ENCODE measurements around the gene TMEM171.

GRCh38 chr5:73178265-73178664 lies 57.9 kb downstream of the TMEM171 start:
- TF ChIP-seq CTCF (IDR thresholded peaks at IDR 0.05) (no peak), POLR2A (IDR thresholded peaks at IDR 0.05) (no peak)
